Loucy (cell line): ENCODE measurements around the gene L3MBTL3.

Source experiments
- CTCF ChIP-seq: fragments of 200-600 bp; sonication (generic); conservative IDR thresholded peaks from 2 replicates; pipeline ENCODE4 v1.5.1; 2014; ENCODE audit warnings: mild to moderate bottlenecking, antibody characterized with exemption, low read length
- EZH2phosphoT487 ChIP-seq: fragments of 200-600 bp; IDR thresholded peaks from 2 replicates; pipeline ENCODE4 v1.6.1; 2018; ENCODE audit warnings: antibody characterized with exemption, mild to moderate bottlenecking, moderate library complexity, borderline replicate concordance

- TF ChIP-seq CTCF (no peak), EZH2phosphoT487 (no peak)
Observed at GRCh38 chr6:130099119-130099518, 80.7 kb downstream of the L3MBTL3 start.
